ENCODE results near the gene HVCN1.

The HVCN1 gene

DNA sequence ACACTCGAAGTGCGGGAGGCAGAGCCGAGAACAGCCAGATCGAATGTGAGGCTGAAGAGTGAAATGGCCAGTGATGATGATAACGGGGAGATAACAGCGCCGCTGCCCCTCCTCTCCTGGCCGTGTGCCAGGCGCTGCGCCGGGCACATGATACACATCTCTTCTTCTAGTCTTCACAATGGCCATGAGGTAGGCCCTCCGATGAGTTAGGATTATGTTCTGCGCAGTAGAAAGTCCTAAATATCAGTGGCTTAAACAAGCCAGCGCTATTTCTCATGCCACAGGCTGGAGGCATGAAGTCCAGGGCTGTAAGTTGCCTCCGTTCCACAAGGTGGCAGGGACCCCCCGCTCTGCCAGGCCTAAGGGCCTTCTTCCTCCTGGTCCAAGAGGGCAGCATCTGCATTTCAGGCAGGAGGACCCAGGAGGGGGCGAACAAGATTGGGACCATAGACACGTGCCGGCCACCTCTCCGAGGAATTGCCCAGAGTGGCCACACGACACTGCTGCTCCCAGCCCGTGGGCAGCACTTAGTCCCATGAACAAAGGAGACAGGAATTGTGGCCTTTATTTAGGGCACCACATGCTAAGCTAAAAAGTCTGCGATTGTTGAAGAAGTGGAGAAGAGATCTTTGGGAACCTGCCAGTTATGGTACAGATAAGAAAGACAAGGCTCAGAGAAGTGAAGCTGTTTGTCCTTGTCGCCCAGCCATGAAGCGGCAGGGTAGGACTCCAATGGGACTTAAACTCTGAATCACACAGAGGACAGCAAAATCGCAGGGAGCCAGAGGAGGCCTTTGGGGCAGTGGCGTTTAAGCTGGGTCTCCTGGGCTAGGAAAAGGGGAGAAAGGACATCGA lies 10.9 kb upstream of the HVCN1 start:
- no peak for DNase-seq (ENCODE audit: low read depth)

DNA sequence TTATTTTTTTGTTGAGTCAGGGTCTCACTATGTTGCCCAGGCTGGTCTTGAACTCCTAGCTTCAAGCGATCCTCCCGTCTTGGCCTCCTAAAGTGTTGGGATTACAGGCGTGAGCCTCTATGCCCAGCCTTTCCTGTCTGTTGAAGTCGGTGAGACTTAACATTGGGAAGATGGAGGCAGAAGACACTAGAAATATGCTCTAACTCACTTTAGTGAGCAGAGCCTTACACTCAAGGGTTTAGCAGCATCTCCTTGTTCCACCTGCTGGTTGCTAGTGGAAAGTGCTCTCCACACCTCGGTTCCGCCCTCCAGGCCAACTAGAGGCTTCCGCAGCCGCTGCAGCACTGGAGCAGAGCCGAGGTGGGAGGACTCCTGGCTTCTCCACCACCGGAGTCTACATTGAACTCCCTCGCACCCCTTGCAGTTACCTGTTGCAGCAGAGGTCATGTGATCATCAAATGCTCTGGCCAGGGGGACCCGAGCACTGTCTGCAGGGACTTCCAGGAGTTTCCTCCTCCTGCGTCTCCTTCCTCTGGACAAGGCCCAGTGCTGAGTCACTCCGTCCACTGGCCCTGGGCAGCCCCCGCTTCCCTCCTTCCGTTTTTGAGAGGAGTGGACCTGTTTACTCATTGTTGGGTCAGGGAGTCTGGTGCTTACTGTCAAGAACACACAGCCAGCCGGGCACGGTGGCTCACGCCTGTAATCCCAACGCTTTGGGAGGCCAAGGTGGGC lies 9.4 kb upstream of the HVCN1 start:
- peak; percentile 58 for DNase-seq (ENCODE audit: low read depth)

GRCh38 chr12:110697236-110697635 lies 8.3 kb upstream of the HVCN1 start:
- no peak for DNase-seq (ENCODE audit: low read depth)

GRCh38 chr12:110696283-110696682 lies 7.4 kb upstream of the HVCN1 start:
- DNase-seq (ENCODE audit: low read depth) = no peak

GRCh38 chr12:110694330-110694901 lies 5.5 kb upstream of the HVCN1 start:
- no peak for DNase-seq (ENCODE audit: low read depth)

DNA sequence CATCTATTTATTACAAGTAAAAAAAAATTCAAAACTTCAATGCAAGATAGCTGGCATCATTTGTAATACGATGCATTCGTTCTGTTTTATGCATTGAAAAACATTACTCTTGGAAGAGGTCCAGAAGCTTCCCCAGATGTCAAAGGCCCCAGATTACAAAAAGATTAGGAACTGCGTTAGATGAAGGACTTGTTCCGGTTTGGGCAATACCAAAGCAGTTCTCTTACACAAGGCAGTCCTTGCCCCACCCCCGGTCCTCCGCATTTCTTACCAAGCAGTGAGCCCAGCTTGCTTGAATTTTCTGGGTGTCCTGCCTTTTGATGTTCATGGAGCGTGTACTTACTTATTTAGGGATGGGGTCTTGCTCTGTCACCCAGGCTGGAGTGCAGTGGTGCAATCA lies 4.8 kb upstream of the HVCN1 start:
- no peak for DNase-seq (ENCODE audit: low read depth)

DNA sequence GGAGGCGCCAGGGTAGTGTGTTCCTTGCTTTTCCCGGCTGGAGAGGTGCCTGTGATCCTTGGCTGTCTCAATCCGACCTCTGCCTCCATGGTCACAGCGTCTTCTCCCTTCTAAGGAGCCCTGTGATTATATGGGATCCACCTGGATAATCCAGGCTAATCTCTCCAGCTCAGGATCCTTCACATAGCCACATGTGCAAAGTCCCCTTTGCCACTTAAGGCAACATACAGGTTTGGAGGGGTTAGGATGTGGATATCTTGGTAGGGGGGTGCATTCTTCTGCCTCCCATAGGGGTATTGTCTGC lies 1.2 kb upstream of the HVCN1 start:
- no peak for DNase-seq (ENCODE audit: low read depth)

- no peak for DNase-seq (ENCODE audit: low read depth)
Observed at GRCh38 chr12:110689281-110690126, 589 bp upstream of the HVCN1 start.

- DNase-seq (ENCODE audit: low read depth) = no peak
Observed at GRCh38 chr12:110687396-110688169, 1.3 kb downstream of the HVCN1 start.

DNA sequence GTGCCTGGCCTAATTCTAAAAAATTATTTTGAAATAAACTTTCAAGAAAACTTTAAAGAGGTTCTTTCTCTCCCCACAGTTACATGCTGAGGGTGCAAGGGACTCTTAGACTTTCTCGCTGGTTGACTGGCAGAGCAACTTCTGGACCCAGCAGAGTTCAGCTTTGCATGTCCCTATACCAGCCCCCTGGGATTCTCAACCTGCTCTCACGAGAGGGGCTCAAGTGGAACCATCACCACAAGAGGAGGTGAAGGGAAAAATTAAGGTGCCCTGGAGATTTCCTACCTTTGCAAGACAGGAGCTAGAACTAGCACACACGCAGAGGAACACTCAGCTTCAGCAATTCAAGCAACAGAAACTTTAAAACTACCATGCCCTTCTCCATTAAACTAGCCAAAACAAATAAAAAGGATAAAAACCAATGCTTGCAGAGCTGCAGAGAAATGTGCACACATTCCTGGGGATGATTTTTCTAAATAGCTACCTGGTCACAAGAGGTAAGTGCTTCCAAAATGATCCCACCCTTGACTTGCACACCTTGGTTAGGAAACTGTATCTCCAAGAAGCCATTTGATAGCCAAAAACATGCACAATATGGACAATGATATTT lies 2.5 kb downstream of the HVCN1 start:
- no peak for DNase-seq (ENCODE audit: low read depth)

DNA sequence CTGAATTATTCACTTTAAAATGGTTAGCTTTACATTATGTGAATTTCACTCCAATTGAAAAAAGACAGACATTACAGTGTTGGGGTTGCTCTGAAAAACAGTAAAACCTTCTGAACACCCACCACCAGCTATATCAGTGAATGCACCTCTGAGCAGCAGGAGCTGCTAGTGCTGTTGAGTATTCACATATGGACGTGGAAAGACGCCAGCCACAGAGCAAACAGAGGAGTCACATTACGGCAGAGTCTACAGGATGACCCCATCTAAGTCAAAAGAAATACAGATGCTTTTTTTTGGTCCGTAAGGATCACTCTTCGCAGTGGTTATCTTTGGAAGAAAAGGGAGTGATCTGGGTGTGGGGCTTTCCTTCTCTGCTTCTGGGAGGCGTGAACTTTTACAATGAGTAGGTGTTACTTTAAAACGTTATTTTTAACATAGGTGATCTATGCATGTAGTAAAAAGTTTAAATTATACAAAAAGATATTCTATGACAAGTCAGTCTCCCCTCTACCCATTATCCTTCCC lies 4.5 kb downstream of the HVCN1 start:
- DNase-seq (ENCODE audit: low read depth) = no peak

- DNase-seq (ENCODE audit: low read depth) = no peak
Observed at GRCh38 chr12:110683888-110684287, 5.0 kb downstream of the HVCN1 start.

GRCh38 chr12:110680032-110680431 lies 8.9 kb downstream of the HVCN1 start:
- DNase-seq (ENCODE audit: low read depth) = no peak

- no peak for DNase-seq (ENCODE audit: low read depth)
Observed at GRCh38 chr12:110679201-110679600, 9.7 kb downstream of the HVCN1 start.

- DNase-seq (ENCODE audit: low read depth) = no peak
Observed at GRCh38 chr12:110677982-110678381, 10.9 kb downstream of the HVCN1 start.

GRCh38 chr12:110677206-110677911 lies 11.6 kb downstream of the HVCN1 start:
- DNase-seq (ENCODE audit: low read depth) = no peak

DNA sequence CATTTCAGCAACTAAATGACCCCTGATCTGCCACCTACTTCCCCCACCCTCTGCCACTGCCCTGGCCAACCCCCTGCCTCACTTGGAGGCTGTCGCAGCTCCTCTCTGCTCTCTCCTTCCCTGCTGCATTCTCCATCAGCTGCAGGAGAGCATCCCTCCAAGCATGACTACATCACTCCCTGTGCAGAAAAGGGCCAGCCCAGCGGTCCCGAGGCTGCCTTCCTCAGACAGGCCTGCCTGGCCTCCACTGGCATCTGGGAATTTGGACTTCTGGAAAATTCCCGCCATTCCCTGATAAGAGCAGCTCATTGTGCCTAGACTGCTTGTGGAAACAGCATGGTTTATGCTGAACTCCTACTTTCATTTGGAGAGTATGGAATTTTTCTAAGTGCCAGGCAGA lies 12.7 kb downstream of the HVCN1 start:
- DNase-seq (ENCODE audit: low read depth) = no peak

DNA sequence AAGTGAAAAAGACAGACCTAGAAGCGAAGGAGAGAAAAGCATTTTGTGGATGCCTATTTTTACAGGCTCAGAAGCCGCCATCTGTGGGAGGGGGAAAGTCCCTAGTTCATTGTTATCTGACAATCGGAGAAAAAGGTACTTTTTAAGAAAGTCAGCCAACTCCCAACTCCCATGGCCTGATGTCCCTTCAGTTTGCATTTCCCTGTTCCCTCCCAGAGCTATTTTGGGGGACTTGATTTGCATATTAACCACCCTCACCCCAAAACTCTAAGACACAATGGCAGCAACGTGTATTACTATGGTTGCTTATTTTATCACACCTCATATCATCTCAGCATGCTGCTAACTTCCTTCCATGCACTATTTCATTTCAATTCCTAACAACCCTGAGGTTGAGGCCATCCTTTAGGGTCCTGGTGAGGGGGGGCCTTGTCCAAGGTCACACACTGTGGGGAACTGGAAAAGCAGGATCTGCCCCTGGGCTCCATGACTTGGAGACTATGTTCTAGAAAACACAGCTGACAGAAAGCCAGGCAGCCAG lies 18.7 kb downstream of the HVCN1 start:
- DNase-seq (ENCODE audit: low read depth) = no peak

DNA sequence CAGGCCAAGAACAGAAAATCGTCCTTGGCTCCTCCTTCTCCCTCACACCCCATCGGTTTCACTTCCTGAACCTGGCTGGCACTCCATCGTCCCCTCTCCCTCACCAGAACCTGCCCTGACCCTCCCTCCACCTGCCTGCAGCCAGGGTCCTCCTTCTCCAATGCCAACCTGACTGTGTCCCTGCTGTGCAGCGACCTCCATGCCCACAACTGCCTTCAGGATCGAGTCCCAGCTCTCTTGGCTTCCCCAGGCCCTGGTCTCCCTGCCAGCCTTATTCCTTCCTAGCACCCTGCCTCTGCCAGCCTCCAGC lies 19.8 kb downstream of the HVCN1 start:
- DNase-seq (ENCODE audit: low read depth) = no peak

All from fibroblast of the conjunctiva (primary cell).